PC-9 (cell line): Measurements from ENCODE around the gene CNDP1. TPM values are rescaled to one million over a fixed set of nuclear protein-coding genes. Genes with fewer than 3 reads are reported as not detected.
"Not testable (repeated sequence)": the region's sequence is repeated elsewhere in the genome, so short reads cannot be mapped to it uniquely, and the experiment has no call there.

Experiments
- BruUV-seq: library from RNA; stranded (reverse); fragments of 400-500 nt; replicated peaks from 2 replicates; lab custom pipeline; 2021; lab: Mats Ljungman, UMichigan
- CTCF ChIA-PET: fragments of 300-600 bp; sonication (Branson Sonifier 250); formaldehyde crosslinking; loops from one replicate; lab custom pipeline; 2022; ENCODE audit warnings: antibody characterized with exemption; lab: Charles Lee
- POLR2A ChIA-PET: fragments of 300-600 bp; sonication (Branson Sonifier 250); formaldehyde crosslinking; loops from one replicate; lab custom pipeline; 2022; ENCODE audit warnings: antibody characterized with exemption; ENCODE audit not compliant: unreplicated experiment; lab: Charles Lee
- DNase-seq, 2 experiments: peaks; one replicate each; pipeline versions ENCODE4 v3.0.0 to v3.0.0-alpha.2; 2015 to 2022; ENCODE audit warnings: mixed read lengths in 1 of 2
- H2AFZ ChIP-seq: fragments of 200-600 bp; sonication (generic); 2 replicates; pipeline ENCODE4 v1.8.1; 2017; ENCODE audit warnings: antibody characterized with exemption
- H3F3A ChIP-seq: fragments of 200-600 bp; sonication (generic); 2 replicates; pipeline ENCODE4 v1.8.1; 2017; ENCODE audit warnings: antibody characterized with exemption, mild to moderate bottlenecking, low read depth; ENCODE audit not compliant: insufficient read depth
- H3K27ac ChIP-seq: fragments of 200-600 bp; sonication (generic); 2 replicates; pipeline ENCODE4 v1.6.1; 2016; ENCODE audit warnings: mixed run types
- H3K27me3 ChIP-seq: fragments of 200-600 bp; sonication (generic); 2 replicates; pipeline ENCODE4 v1.6.1; 2016; ENCODE audit warnings: low read depth, mixed run types; ENCODE audit not compliant: insufficient read depth
- H3K36me3 ChIP-seq: fragments of 200-600 bp; sonication (generic); 2 replicates; pipeline ENCODE4 v1.6.1; 2016; ENCODE audit warnings: low read depth, mixed run types
- H3K4me1 ChIP-seq: fragments of 200-600 bp; sonication (generic); replicated peaks from 2 replicates; pipeline ENCODE4 v1.6.1; 2016; ENCODE audit warnings: mixed run types; ENCODE audit not compliant: insufficient read depth
- H3K4me2 ChIP-seq: fragments of 200-600 bp; sonication (generic); 2 replicates; pipeline ENCODE4 v1.6.1; 2017; ENCODE audit warnings: mixed run types
- H3K4me3 ChIP-seq: fragments of 200-600 bp; sonication (generic); 2 replicates; pipeline ENCODE4 v1.6.1; 2016; ENCODE audit warnings: mixed run types
- H3K79me2 ChIP-seq: fragments of 200-600 bp; sonication (generic); 2 replicates; pipeline ENCODE4 v1.6.1; 2017; ENCODE audit warnings: low read depth, mixed run types
- H3K9me2 ChIP-seq: fragments of 200-600 bp; sonication (generic); 2 replicates; pipeline ENCODE4 v1.8.1; 2017; ENCODE audit warnings: mild to moderate bottlenecking; ENCODE audit not compliant: insufficient read depth
- H3K9me3 ChIP-seq: fragments of 200-600 bp; sonication (generic); 2 replicates; pipeline ENCODE4 v1.8.1; 2016; ENCODE audit warnings: low read depth; ENCODE audit not compliant: insufficient read depth
- H4K20me1 ChIP-seq: fragments of 200-600 bp; sonication (generic); 2 replicates; pipeline ENCODE4 v1.8.1; 2017; ENCODE audit not compliant: insufficient read depth
- EZH2 ChIP-seq: fragments of 200-600 bp; sonication (generic); IDR thresholded peaks from 2 replicates; pipeline ENCODE4 v1.8.0; 2017; ENCODE audit warnings: antibody characterized with exemption, low read depth
- intact Hi-C: fragments of 100-400 bp; cut with micrococcal nuclease; formaldehyde crosslinking; loops from one replicate; pipeline ENCODE4 v1.10.0; 2022; ENCODE audit not compliant: unreplicated experiment
- total RNA-seq: library from RNA; stranded (reverse); gene quantifications from 2 replicates; pipeline ENCODE4 v1.2.3, GENCODE V29; 2021
- TF ChIP-seq, protein P1 (sequence below): fragments of 200-600 bp; sonication (generic); conservative IDR thresholded peaks from 2 replicates; pipeline ENCODE4 v1.6.1; 2017; ENCODE audit warnings: mixed run types, antibody characterized with exemption, mild to moderate bottlenecking, moderate library complexity

CNDP1 gene
- total RNA-seq, 1 experiment from 2014 or later, result not detected

DNA sequence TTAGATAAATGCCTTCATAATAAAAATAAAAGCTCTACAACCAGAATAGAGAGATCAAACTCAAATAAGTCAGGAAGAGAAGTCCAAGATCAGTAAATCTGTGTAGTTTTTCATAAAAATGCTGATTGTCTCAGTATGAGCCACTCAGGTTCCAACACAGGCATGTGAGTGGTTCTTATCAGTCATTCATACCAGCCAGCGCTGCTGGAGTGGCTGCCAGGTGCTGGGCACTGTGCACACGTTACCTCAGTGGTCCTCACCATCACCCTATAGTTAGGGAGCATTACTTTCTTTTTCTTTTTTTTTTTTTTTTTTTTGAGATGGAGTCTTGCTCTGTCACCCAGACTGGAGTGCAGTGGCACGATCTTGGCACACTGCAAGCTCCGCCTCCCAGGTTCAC is 23.8 kb downstream of the CNDP1 start:
- H3K4me1 ChIP-seq, result no peaks in the 10 kb centered on the region
- H3K9me2 ChIP-seq, result no peaks in the 10 kb centered on the region
- BruUV-seq, result no TSS peak
- ChIA-PET POLR2A (no interaction called here), CTCF (no interaction called here)
- no peak overlapping the region for H3K4me2 ChIP-seq
- no peaks in the 10 kb centered on the region for H3K79me2 ChIP-seq
- no peak overlapping the region for H3K4me3 ChIP-seq
- no peak for DNase-seq
- no peaks in the 10 kb centered on the region for H3K9me3 ChIP-seq
- no peaks in the 10 kb centered on the region for H4K20me1 ChIP-seq
- peaks cover 99% of the 10 kb centered on the region for H3K27me3 ChIP-seq
- H3K36me3 ChIP-seq, result no peaks in the 10 kb centered on the region
- no peak overlapping the region for H3K27ac ChIP-seq
- TF ChIP-seq EZH2, result no peak
- TF ChIP-seq, protein P1, sequence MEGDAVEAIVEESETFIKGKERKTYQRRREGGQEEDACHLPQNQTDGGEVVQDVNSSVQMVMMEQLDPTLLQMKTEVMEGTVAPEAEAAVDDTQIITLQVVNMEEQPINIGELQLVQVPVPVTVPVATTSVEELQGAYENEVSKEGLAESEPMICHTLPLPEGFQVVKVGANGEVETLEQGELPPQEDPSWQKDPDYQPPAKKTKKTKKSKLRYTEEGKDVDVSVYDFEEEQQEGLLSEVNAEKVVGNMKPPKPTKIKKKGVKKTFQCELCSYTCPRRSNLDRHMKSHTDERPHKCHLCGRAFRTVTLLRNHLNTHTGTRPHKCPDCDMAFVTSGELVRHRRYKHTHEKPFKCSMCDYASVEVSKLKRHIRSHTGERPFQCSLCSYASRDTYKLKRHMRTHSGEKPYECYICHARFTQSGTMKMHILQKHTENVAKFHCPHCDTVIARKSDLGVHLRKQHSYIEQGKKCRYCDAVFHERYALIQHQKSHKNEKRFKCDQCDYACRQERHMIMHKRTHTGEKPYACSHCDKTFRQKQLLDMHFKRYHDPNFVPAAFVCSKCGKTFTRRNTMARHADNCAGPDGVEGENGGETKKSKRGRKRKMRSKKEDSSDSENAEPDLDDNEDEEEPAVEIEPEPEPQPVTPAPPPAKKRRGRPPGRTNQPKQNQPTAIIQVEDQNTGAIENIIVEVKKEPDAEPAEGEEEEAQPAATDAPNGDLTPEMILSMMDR, result no peak
- intact Hi-C loops, result no loop called here
- H2AFZ ChIP-seq, result no peak overlapping the region
- H3F3A ChIP-seq, result no peaks in the 10 kb centered on the region

- BruUV-seq, result no TSS peak
- Histone ChIP-seq H3K4me1 (no peaks in the 10 kb centered on the region), H3K27me3 (peaks cover 96% of the 10 kb centered on the region), H4K20me1 (no peaks in the 10 kb centered on the region), H3K4me2 (no peak overlapping the region), H3K79me2 (no peaks in the 10 kb centered on the region), H3K9me2 (no peaks in the 10 kb centered on the region), H3K4me3 (no peak overlapping the region), H3K36me3 (no peaks in the 10 kb centered on the region), H2AFZ (no peak overlapping the region), H3K27ac (no peak overlapping the region), H3K9me3 (no peaks in the 10 kb centered on the region), H3F3A (no peaks in the 10 kb centered on the region)
- CTCF ChIA-PET, result no interaction called here
- POLR2A ChIA-PET, result no interaction called here
- intact Hi-C loops, result no loop called here
- DNase-seq, result no peak
- TF ChIP-seq, protein P1, result no peak
- TF ChIP-seq EZH2, result no peak
Measured at GRCh38 chr18:74562131-74562730, 27.9 kb downstream of the CNDP1 start.

GRCh38 chr18:74562775-74563174 is 28.5 kb downstream of the CNDP1 start:
- Histone ChIP-seq H3K79me2 (no peaks in the 10 kb centered on the region), H3F3A (no peaks in the 10 kb centered on the region), H3K4me2 (no peak overlapping the region), H3K4me3 (no peak overlapping the region), H3K36me3 (no peaks in the 10 kb centered on the region), H3K9me3 (no peaks in the 10 kb centered on the region), H3K27me3 (peaks cover 96% of the 10 kb centered on the region), H3K27ac (no peak overlapping the region), H3K9me2 (no peaks in the 10 kb centered on the region), H3K4me1 (no peaks in the 10 kb centered on the region), H2AFZ (no peak overlapping the region), H4K20me1 (no peaks in the 10 kb centered on the region)
- no TSS peak for BruUV-seq
- DNase-seq, result no peak
- TF ChIP-seq EZH2, result no peak
- ChIA-PET CTCF (no interaction called here), POLR2A (no interaction called here)
- intact Hi-C loops, result no loop called here

GRCh38 chr18:74563999-74564398 is 29.7 kb downstream of the CNDP1 start:
- BruUV-seq, result no TSS peak
- CTCF ChIA-PET, result interaction anchor here (0.7 kb wide), 1 partner anchor 254 kb away, joined by 5 read pairs; no protein-coding TSS in a partner anchor
- TF ChIP-seq, protein P1, result no peak
- TF ChIP-seq EZH2, result no peak

DNA sequence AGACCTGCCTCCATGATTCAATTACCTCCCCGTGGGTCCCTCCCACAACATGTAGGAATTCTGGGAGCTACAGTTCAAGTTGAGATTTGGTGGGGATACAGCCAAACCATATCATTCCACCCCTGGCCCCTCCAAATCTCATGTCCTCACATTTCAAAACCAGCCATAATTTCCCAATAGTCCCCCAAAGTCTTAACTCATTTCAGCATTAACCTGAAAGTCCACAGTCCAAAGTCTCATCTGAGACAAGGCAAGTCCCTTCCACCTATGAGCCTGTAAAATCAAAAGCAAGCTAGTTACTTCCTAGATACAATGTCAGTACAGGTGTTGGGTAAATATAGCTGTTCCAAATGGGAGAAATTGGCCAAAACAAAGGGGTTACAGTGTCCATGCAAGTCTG is 30.9 kb downstream of the CNDP1 start:
- H3K4me3 ChIP-seq, H3K27ac ChIP-seq, BruUV-seq, H2AFZ ChIP-seq, H3K4me1 ChIP-seq, H3F3A ChIP-seq, DNase-seq, H3K9me3 ChIP-seq, intact Hi-C loops, H3K4me2 ChIP-seq, H3K36me3 ChIP-seq, CTCF ChIA-PET, H4K20me1 ChIP-seq, H3K79me2 ChIP-seq, H3K9me2 ChIP-seq, POLR2A ChIA-PET: not testable (repeated sequence)
- H3K27me3 ChIP-seq, result peaks cover 93% of the 10 kb centered on the region

More at GRCh38 chr18:74563999-74564398, 29.7 kb downstream of the CNDP1 start:
- Histone ChIP-seq H3K9me3 (no peaks in the 10 kb centered on the region), H3K4me3 (no peak overlapping the region), H3K4me2 (no peak overlapping the region), H3K79me2 (no peaks in the 10 kb centered on the region), H3K9me2 (no peaks in the 10 kb centered on the region), H2AFZ (no peak overlapping the region), H3K36me3 (no peaks in the 10 kb centered on the region), H3F3A (no peaks in the 10 kb centered on the region), H3K27ac (no peak overlapping the region), H3K4me1 (no peaks in the 10 kb centered on the region), H4K20me1 (no peaks in the 10 kb centered on the region), H3K27me3 (peaks cover 96% of the 10 kb centered on the region)
- DNase-seq, result no peak
- intact Hi-C loops, result no loop called here
- POLR2A ChIA-PET, result no interaction called here
